GM06990 (cell line): ENCODE measurements around the gene HAP1.
A peak's percentile ranks its signal among the peaks of the same experiment; 100 is the strongest.

ENCODE experiments used
- DNase-seq: peaks from one replicate; pipeline ENCODE4 v3.0.0-alpha.2; 2011; ENCODE audit not compliant: insufficient read length; ENCODE audit errors: extremely low read depth
- H3K27me3 ChIP-seq: replicated peaks from 2 replicates; pipeline ENCODE4 v1.6.0; 2011; ENCODE audit warnings: low read length; ENCODE audit not compliant: control insufficient read depth, insufficient read depth
- H3K36me3 ChIP-seq: 2 replicates; pipeline ENCODE4 v1.5.1; 2011; ENCODE audit warnings: low read length; ENCODE audit not compliant: control insufficient read depth, insufficient read depth
- H3K4me3 ChIP-seq: replicated peaks from 2 replicates; pipeline ENCODE4 v1.5.1; 2011; ENCODE audit warnings: low read depth, mild to moderate bottlenecking, control low read depth, low read length
- TF ChIP-seq, protein P1 (sequence below): IDR thresholded peaks from 2 replicates; pipeline ENCODE4 v1.5.1; 2011; ENCODE audit warnings: low read length, control low read depth, mild to moderate bottlenecking, inconsistent platforms; ENCODE audit not compliant: insufficient read depth, poor library complexity, severe bottlenecking

Gene HAP1

DNA sequence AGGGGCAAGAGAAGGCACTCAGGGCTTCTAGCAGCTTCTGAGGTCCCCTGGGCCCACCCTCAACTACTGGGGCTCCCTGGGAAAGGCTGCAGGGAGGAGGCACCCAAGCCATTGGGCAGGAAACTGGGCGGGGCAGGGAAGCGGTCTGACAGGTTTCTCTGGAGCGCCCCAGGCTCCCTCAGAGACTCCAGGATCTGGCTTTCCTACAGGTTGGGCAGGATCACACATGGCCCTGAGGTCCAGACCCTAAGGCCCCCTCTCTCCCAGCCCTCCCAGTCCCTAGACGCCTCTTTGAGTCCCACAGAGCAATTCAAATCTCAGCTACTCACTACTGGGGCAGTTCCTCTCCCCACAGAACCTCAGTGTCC, 37.8 kb upstream of the HAP1 start:
- no peaks in the 10 kb centered on the region for H3K27me3 ChIP-seq
- no peak overlapping the region for H3K4me3 ChIP-seq
- no peaks in the 10 kb centered on the region for H3K36me3 ChIP-seq
- TF ChIP-seq, protein P1, sequence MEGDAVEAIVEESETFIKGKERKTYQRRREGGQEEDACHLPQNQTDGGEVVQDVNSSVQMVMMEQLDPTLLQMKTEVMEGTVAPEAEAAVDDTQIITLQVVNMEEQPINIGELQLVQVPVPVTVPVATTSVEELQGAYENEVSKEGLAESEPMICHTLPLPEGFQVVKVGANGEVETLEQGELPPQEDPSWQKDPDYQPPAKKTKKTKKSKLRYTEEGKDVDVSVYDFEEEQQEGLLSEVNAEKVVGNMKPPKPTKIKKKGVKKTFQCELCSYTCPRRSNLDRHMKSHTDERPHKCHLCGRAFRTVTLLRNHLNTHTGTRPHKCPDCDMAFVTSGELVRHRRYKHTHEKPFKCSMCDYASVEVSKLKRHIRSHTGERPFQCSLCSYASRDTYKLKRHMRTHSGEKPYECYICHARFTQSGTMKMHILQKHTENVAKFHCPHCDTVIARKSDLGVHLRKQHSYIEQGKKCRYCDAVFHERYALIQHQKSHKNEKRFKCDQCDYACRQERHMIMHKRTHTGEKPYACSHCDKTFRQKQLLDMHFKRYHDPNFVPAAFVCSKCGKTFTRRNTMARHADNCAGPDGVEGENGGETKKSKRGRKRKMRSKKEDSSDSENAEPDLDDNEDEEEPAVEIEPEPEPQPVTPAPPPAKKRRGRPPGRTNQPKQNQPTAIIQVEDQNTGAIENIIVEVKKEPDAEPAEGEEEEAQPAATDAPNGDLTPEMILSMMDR, result no peak
- no peak for DNase-seq

DNA sequence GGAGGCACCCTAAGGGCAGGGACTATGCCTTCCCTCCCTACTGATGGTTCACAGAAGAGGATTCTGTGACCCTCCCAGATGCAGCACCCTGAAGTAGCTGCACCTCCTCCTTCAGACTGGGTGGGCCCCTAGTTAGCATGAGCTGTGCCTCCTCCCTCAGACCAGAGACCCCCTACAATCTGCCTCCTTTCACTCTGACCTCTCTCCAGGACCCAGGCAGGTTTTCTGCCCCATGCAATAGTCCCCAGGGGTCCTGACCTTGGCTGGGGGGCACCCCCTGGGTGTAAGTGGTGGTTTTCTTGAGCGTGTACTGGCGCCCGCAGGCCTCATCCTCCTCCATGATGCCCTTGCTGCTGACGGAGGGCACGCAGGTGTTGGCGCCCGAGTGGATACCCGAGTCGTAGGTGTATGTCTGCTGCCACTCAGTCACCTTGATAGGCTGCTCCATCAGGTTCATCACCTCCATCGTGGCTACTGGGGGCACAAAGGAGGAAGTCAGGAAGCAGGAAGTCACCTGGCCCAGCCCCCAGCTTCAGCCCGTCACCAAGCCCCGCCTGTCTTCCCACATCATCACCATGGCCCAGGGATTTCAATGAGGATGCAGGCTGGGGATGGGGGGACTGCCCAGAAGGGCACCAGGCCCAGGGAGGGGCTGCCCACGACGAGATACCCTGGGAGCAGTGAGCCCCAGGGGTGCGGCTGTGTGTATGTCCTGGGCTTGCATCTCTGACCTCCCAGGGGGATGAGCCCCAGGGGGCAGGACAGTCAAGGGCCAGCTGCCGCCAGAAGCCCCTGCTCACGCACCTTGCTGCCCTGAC, 37.2 kb upstream of the HAP1 start:
- no peaks in the 10 kb centered on the region for H3K36me3 ChIP-seq

DNA sequence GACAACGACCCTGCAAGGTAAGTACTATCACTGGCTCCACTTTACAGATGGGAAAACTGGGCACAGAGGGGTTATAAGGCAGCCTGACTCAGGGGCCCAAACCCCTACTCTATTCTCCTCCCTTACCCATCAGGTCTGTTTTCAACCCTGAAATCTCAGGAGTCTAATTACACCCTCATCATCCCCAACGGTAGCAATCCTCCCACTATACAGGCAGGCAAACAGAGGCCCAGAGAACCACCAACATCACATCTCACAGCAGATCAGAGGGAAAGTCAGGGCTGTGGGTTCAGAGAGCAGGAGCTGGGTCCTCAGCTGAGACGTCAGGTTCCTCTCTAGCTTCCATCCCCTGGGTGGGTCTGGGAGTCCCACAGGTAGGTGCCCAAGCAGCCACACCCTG, 35.5 kb upstream of the HAP1 start:
- TF ChIP-seq, protein P1, result no peak

More for the DNA sequence above, 37.2 kb upstream of the HAP1 start:
- TF ChIP-seq, protein P1, result no peak
- Histone ChIP-seq H3K4me3 (peak overlapping the region; percentile 53), H3K27me3 (no peaks in the 10 kb centered on the region)
- no peak for DNase-seq

DNA sequence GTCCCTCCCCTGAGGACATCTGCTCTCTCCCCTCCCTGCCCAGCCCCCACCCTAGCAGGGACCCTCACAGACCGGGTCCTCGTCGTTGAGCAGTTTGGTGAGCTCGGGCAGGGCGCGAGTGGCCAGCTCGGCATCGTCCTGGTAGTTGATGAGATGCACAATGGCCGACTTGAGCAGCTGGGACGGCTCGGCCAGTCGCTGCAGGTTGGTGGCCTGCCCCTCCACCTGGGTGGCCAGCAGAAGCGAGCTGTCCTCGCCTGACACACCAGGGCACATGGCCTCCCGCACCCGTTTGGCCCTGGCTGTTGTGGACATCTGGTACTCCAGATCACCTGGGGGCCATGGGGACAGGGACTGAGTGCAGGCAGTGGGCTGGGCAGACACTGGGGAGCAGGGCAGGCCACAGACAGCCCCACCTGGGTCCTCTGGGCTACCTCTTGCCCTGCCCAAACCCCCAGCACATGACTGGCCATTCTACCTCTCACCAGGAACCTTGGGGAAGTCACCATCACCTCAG, 35.0 kb upstream of the HAP1 start:
- no peaks in the 10 kb centered on the region for H3K27me3 ChIP-seq
- DNase-seq, result no peak
- H3K4me3 ChIP-seq, result no peak overlapping the region
- H3K36me3 ChIP-seq, result no peaks in the 10 kb centered on the region
- TF ChIP-seq, protein P1, result no peak

More for the DNA sequence above, 35.5 kb upstream of the HAP1 start:
- H3K27me3 ChIP-seq, result no peaks in the 10 kb centered on the region
- no peaks in the 10 kb centered on the region for H3K36me3 ChIP-seq
- DNase-seq, result no peak
- H3K4me3 ChIP-seq, result no peak overlapping the region

DNA sequence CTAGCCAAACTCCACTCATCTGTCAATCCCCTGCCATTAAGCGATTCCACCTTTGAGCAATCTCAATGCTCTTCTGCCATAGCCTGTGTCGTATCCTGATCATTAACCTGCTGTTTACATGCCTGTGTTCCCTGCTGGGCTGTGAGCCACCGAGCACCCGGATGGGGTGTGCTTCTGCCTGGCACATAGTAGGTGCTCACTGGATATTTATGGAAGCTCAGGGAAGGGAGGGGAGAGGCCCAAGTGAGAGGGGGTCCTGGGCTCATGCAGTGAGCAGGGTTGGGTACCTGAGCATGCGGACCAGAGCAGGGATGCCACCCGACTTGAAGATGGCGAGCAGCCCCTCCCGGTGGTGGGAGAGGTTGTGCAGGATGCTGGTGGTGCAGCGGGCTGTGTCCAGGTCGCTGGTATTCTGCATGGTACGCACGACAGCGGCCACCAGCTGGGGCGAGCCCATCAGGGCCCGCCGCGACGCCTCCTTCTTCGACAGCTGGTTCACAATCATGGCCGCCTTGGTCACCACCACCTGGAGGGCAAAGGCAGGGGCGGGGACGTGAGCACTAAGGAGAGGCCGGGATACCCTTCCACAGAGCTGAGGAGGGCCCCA, 34.3 kb upstream of the HAP1 start:
- Histone ChIP-seq H3K36me3 (no peaks in the 10 kb centered on the region), H3K4me3 (no peak overlapping the region), H3K27me3 (no peaks in the 10 kb centered on the region)
- DNase-seq, result no peak
- TF ChIP-seq, protein P1, result no peak
